Heart left ventricle (tissue), 16 donors: ENCODE data around the gene NPC1L1. TPM values are rescaled to one million over a fixed set of nuclear protein-coding genes. Genes with fewer than 3 reads are reported as not detected.

Source experiments
- ATAC-seq, 4 donors: fragments of 200-7000 bp; cut with Tn5 transposase; one replicate each; pipeline ENCODE4 v1.9.1; 2020 to 2022; ENCODE audit warnings: moderate library complexity in 4 of 4, mild to moderate bottlenecking in 3 of 4, moderate number of reproducible peaks in 1 of 4
- DNase-seq, 5 donors: peaks; one replicate each; pipeline ENCODE4 v3.0.0-alpha.2; 2020
- H3K27ac ChIP-seq, 12 donors: fragments of 200-600 bp; sonication (generic) in 4 of 12; one replicate each; pipeline versions ENCODE4 v1.5.0 to v1.8.0; 2016 to 2022; ENCODE audit warnings: mild to moderate bottlenecking in 2 of 12
- H3K27me3 ChIP-seq, 9 donors: fragments of 200-600 bp; sonication (generic) in 2 of 9; one replicate each; pipeline versions ENCODE4 v1.5.1 to v1.8.0; 2016 to 2022; ENCODE audit warnings: mild to moderate bottlenecking in 3 of 9
- H3K36me3 ChIP-seq, 9 donors: fragments of 200-600 bp; sonication (generic) in 2 of 9; one replicate each; pipeline versions ENCODE4 v1.5.0 to v1.8.0; 2018 to 2022; ENCODE audit warnings: mild to moderate bottlenecking in 2 of 9
- H3K4me1 ChIP-seq, 12 donors: fragments of 200-600 bp; sonication (generic) in 4 of 12; one replicate each; pipeline versions ENCODE4 v1.5.0 to v1.8.0; 2016 to 2022; ENCODE audit warnings: mild to moderate bottlenecking in 3 of 12
- H3K4me3 ChIP-seq, 12 donors: fragments of 200-600 bp; sonication (generic) in 4 of 12; one replicate each; pipeline versions ENCODE4 v1.5.0 to v1.8.0; 2017 to 2022; ENCODE audit warnings: mild to moderate bottlenecking in 9 of 12, moderate library complexity in 4 of 12
- H3K9me3 ChIP-seq, 12 donors: fragments of 200-600 bp; sonication (generic) in 4 of 12; one replicate each; pipeline versions ENCODE4 v1.5.0 to v1.8.0; 2016 to 2022; ENCODE audit warnings: mild to moderate bottlenecking in 1 of 12
- POLR2A ChIP-seq, 2 donors: fragments of 450-650 bp; IDR thresholded peaks; one replicate each; pipeline ENCODE4 v1.6.1; 2017; ENCODE audit warnings: antibody characterized with exemption in 2 of 2, mild to moderate bottlenecking in 2 of 2, moderate library complexity in 2 of 2
- WGBS, 4 donors: extraction: QIAGEN DNeasy Blood & Tissue Kit in 2 of 4; methylation state at CpG; one replicate each; pipeline versions ENCODE4 v1.1.5 to v1.1.7; 2013 to 2018; 5-methylcytosine and 5-hydroxymethylcytosine counted together
- intact Hi-C, 10 donors: fragments of 100-400 bp; cut with DNase I; formaldehyde crosslinking; loops; one replicate each; pipeline versions ENCODE4 v1.11.1 to v1.14.2; 2022
- polyA plus RNA-seq, 2 donors: library from polyadenylated mRNA; stranded (reverse); fragments of 200-250 nt; gene quantifications; one replicate each; pipeline ENCODE4 v1.2.3, GENCODE V29; 2013
- total RNA-seq, 9 donors: library from RNA; depleted of rRNA in 2 of 9; stranded (reverse); fragments of >200 nt in 2 of 9; fragmentation: NEBNext Ultra II Directional in 3 of 9; extraction: Animal tissue kit (Norgen Biotek cat#: 25700) in 3 of 9; gene quantifications; one replicate each; pipeline versions ENCODE4 v1.1.0 to v1.2.4, GENCODE V29; 2016 to 2023
- TF ChIP-seq, protein P1 (sequence below), 12 donors: fragments of 200-600 bp; sonication (generic) in 4 of 12; IDR thresholded peaks; one replicate each; pipeline versions ENCODE4 v1.5.0 to v1.8.0; 2018 to 2022; ENCODE audit warnings: antibody characterized with exemption in 12 of 12, mild to moderate bottlenecking in 5 of 12
- donor health status: ischemic (EF 13 %, LVEDD 7.1; RV severe dilation, severe dysfunction).
- donor health status: healthy with polysubstance abuse.
- donor health status: DM: no; HTN: yes; CAD: no.
- donor health status: DM: no; HTN: no; CAD: no.
- donor health status: ischemic (EF 25% LVEDD 6.9; RV normal size, moderate dysfunction).
- donor health status: ischemic (EF 25% LVEDD 5.7; RV mildly dilated, moderate dysfunction).
- donor health status: healthy.
- donor health status: DM: yes; HTN: yes; CAD: no.
- donor health status: ischemic (EF 35%, LVEDD 5.7; RV mildly dilated, moderate dysfunction).
- donor health status: nonischemic (EF 11% LVEDD 7.7; RV severe dilation, severe dysfunction).
- donor health status: DM: yes; HTN: yes; CAD: no.
- donor health status: PGD.
- donor health status: ischemic (EF 29% LVEDD 5.4; RV normal size, mild dysfunction).
- donor health status: nonischemic (EF 23%, LVEDD 6.1; RV moderate dilation, normal function).

NPC1L1 gene
- total and polyA plus RNA-seq, 11 donors = 0.03 to 0.25 (median 0.13) TPM; not detected in 4

DNA sequence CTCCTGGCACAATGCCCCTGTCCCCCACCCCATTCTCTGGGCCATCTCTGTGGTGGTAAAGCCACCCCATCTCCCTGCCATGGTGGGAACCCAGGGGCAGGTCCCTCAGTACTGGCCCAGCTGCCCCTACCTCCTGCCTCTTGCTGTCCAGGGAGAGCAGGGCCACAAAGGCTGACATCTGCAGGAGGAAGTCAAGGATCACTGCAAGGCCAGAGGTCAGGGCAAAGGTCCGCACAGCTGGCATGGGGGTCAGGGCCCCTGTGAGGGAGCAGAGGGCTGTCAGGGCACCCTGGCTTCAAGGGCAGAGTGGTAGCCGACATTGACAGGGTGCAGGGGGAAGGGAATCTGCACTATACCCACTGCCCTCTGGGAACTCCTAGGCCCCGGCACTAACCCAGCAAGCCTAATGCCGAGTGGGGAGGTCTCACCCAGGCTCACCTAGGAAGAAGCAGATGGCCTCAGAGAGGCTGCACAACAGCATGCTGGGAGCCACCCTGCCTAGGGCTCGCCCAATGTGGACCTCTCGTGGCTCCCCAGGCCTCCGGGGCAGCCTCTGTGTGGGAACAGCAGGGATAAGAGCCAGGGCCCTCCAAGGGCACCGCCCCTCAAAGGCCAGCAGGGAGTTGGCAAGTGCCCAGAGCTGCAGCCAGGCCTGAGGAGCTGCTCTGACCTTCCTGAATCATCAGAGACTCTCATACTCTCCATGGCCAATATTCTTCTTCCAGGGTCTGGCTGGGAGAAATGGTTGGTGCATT is 7.7 kb downstream of the NPC1L1 start:
- H3K4me3 ChIP-seq = no peak overlapping the region
- intact Hi-C loops = no loop called here
- peaks cover 0 to 2% (median 0%) of the 10 kb centered on the region in 12 donors for H3K9me3 ChIP-seq
- no peaks in the 10 kb centered on the region for H3K27me3 ChIP-seq
- TF ChIP-seq POLR2A (IDR thresholded peaks at IDR 0.05) = no peak
- TF ChIP-seq, protein P1, sequence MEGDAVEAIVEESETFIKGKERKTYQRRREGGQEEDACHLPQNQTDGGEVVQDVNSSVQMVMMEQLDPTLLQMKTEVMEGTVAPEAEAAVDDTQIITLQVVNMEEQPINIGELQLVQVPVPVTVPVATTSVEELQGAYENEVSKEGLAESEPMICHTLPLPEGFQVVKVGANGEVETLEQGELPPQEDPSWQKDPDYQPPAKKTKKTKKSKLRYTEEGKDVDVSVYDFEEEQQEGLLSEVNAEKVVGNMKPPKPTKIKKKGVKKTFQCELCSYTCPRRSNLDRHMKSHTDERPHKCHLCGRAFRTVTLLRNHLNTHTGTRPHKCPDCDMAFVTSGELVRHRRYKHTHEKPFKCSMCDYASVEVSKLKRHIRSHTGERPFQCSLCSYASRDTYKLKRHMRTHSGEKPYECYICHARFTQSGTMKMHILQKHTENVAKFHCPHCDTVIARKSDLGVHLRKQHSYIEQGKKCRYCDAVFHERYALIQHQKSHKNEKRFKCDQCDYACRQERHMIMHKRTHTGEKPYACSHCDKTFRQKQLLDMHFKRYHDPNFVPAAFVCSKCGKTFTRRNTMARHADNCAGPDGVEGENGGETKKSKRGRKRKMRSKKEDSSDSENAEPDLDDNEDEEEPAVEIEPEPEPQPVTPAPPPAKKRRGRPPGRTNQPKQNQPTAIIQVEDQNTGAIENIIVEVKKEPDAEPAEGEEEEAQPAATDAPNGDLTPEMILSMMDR (IDR thresholded peaks at IDR 0.05) = no peak
- no peak overlapping the region for H3K27ac ChIP-seq
- WGBS, 4 donors = 57 to 71% (median 64%) methylated on average over 2 to 8 of the region's 8 CpGs
- DNase-seq = peak in 1 of 5 donors; percentile 48
- H3K36me3 ChIP-seq = no peaks in the 10 kb centered on the region
- H3K4me1 ChIP-seq = peaks cover 0 to 6% (median 0%) of the 10 kb centered on the region in 12 donors
- peak in 2 of 4 donors; percentile 33 to 59 for ATAC-seq

DNA sequence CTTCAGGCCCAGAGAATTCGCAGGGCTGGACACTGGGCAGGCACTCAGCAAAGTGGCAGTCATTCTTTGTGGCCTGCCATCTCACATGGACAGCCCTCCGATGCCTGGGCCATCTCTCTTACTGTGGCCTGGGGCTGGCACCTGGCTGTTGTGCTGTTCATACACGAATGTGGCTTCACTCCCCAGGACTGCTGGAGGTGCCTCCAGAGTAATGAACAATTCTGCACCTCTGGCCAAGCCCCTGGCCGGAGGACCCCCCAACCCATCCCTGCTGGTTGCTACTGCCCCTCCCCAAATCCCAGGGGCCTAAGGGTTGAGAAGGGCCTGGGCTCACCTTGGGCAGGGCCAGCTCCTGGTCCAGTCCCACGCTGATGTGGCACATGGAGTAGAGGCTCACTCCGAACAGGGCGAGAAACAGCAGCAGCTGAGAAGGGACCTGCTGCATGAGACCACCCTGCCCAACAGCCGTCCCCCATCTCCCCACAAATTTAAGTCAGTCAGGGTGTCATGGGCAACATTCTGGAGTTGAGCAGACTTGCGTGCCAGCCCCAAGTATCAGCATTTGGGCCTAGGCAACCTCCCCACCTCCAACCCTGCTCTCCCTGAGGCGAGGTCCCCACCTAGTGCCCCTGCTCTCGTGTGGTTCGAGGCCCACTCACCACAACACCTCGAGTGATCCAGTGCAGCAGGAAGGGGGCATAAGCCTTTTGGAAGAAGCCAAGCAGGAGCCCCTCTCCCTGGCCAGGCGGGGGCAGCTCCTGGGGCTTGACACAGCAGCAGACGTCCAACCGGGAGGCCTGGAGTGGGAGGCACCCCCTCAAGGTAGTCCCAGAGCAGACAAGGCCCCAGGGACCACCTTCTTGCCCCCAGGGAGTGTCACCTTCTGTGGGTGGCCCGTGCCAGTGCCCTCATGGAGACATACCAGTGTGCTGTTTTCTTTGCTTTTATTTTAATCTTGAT is 9.4 kb downstream of the NPC1L1 start:
- DNase-seq (no peak), ATAC-seq (no peak)
- Histone ChIP-seq H3K36me3 (no peaks in the 10 kb centered on the region), H3K4me3 (no peak overlapping the region), H3K27me3 (no peaks in the 10 kb centered on the region), H3K4me1 (peaks cover 0 to 6% (median 0%) of the 10 kb centered on the region in 12 donors), H3K9me3 (peaks cover 0 to 20% (median 4%) of the 10 kb centered on the region in 12 donors), H3K27ac (no peak overlapping the region)
- TF ChIP-seq, protein P1 (IDR thresholded peaks at IDR 0.05) = no peak
- no peak for TF ChIP-seq POLR2A (IDR thresholded peaks at IDR 0.05)
- intact Hi-C loops = no loop called here
- 82 to 93% (median 86%) methylated on average over 12 to 17 of the region's 17 CpGs for WGBS, 4 donors

DNA sequence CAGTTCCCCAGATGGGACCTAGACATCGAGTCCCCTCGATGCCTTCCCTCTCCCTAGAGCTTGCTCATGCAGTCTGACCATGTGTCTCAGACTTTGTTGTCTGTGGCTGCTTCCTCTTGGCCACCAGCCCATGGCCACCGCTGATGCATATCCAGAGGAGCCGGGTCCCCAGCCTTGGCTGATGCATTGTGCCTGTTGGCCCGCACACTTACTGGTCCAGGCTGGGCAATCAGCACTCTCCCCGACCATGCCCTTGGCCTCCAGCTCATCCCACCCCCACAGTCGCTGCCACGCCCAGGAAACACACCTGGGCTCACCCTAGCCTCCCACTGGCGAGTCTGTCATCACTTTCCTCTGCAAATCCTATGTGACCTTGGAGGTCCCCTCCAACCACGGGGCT is 10.1 kb downstream of the NPC1L1 start:
- intact Hi-C loops = no loop called here
- H3K27me3 ChIP-seq = no peaks in the 10 kb centered on the region
- peaks cover 0 to 27% (median 8%) of the 10 kb centered on the region in 12 donors for H3K9me3 ChIP-seq
- H3K27ac ChIP-seq = no peak overlapping the region
- WGBS, 4 donors = 63 to 69% (median 65%) methylated on average over 10 of the region's 10 CpGs
- H3K36me3 ChIP-seq = no peaks in the 10 kb centered on the region
- peaks cover 0 to 6% (median 0%) of the 10 kb centered on the region in 12 donors for H3K4me1 ChIP-seq
- TF ChIP-seq, protein P1 (IDR thresholded peaks at IDR 0.05) = no peak
- TF ChIP-seq POLR2A (IDR thresholded peaks at IDR 0.05) = no peak
- no peak for ATAC-seq
- H3K4me3 ChIP-seq = no peak overlapping the region
- no peak for DNase-seq
